HEK293T (cell line): ENCODE measurements around the gene ARF1.

Experiments
- CTCF ChIA-PET: fragments of 350-600 bp; formaldehyde crosslinking; extraction: SDS; loops from one replicate; lab custom pipeline; 2021; ENCODE audit warnings: antibody characterized with exemption, inconsistent platforms; lab: Yijun Ruan, JAX
- POLR2A ChIA-PET: fragments of 350-600 bp; formaldehyde crosslinking; extraction: SDS; loops from one replicate; lab custom pipeline; 2020; ENCODE audit warnings: antibody characterized with exemption, inconsistent platforms; lab: Yijun Ruan, JAX
- DNase-seq: peaks from one replicate; pipeline ENCODE4 v3.0.0; 2012; ENCODE audit warnings: mixed read lengths; ENCODE audit errors: extremely low spot score
- ARNT ChIP-seq: fragments of 450-650 bp; IDR thresholded peaks from 2 replicates; pipeline ENCODE4 v1.6.1; 2017; ENCODE audit warnings: mild to moderate bottlenecking
- BHLHE40 ChIP-seq: fragments of 450-650 bp; IDR thresholded peaks from 2 replicates; pipeline ENCODE4 v1.6.1; 2016; ENCODE audit warnings: mild to moderate bottlenecking, moderate library complexity, borderline replicate concordance
- CTBP1 ChIP-seq: fragments of 450-650 bp; IDR thresholded peaks from 2 replicates; pipeline ENCODE4 v1.6.1; 2016; ENCODE audit warnings: borderline replicate concordance
- ELF4 ChIP-seq: fragments of 450-650 bp; IDR thresholded peaks from 2 replicates; pipeline ENCODE4 v1.6.1; 2017; ENCODE audit warnings: antibody characterized with exemption
- FOXA1 ChIP-seq: fragments of 450-650 bp; IDR thresholded peaks from 2 replicates; pipeline ENCODE4 v1.6.1; 2016; ENCODE audit warnings: mild to moderate bottlenecking
- FOXK2 ChIP-seq: fragments of 450-650 bp; IDR thresholded peaks from 2 replicates; pipeline ENCODE4 v1.6.1; 2016; ENCODE audit warnings: mild to moderate bottlenecking
- FOXM1 ChIP-seq: fragments of 450-650 bp; IDR thresholded peaks from 2 replicates; pipeline ENCODE4 v1.6.1; 2017; ENCODE audit warnings: mild to moderate bottlenecking, borderline replicate concordance
- HDGF ChIP-seq: fragments of 450-650 bp; IDR thresholded peaks from 2 replicates; pipeline ENCODE4 v1.6.1; 2017; ENCODE audit warnings: antibody characterized with exemption, borderline replicate concordance
- L3MBTL2 ChIP-seq: fragments of 450-650 bp; conservative IDR thresholded peaks from 2 replicates; pipeline ENCODE4 v1.6.1; 2016; ENCODE audit warnings: mild to moderate bottlenecking
- LEF1 ChIP-seq: fragments of 450-650 bp; IDR thresholded peaks from 2 replicates; pipeline ENCODE4 v1.6.1; 2017; ENCODE audit warnings: mild to moderate bottlenecking, borderline replicate concordance
- NFRKB ChIP-seq: fragments of 450-650 bp; IDR thresholded peaks from 2 replicates; pipeline ENCODE4 v1.6.1; 2016; ENCODE audit warnings: mild to moderate bottlenecking, moderate library complexity
- PKNOX1 ChIP-seq: fragments of 450-650 bp; IDR thresholded peaks from 2 replicates; pipeline ENCODE4 v1.6.1; 2016
- SP1 ChIP-seq: fragments of 450-650 bp; IDR thresholded peaks from 2 replicates; pipeline ENCODE4 v1.6.1; 2017
- SUZ12 ChIP-seq: fragments of 450-650 bp; IDR thresholded peaks from 2 replicates; pipeline ENCODE4 v1.6.1; 2016; ENCODE audit warnings: mild to moderate bottlenecking
- TARDBP ChIP-seq: fragments of 450-650 bp; IDR thresholded peaks from 2 replicates; pipeline ENCODE4 v1.6.1; 2016
- ZNF384 ChIP-seq: fragments of 450-650 bp; IDR thresholded peaks from 2 replicates; pipeline ENCODE4 v1.6.1; 2016

Gene ARF1

GRCh38 chr1:228101614-228101993, 19.1 kb downstream of the ARF1 start:
- TF ChIP-seq ELF4 (no peak), BHLHE40 (no peak), L3MBTL2 (no peak), TARDBP (no peak), LEF1 (no peak), FOXK2 (no peak), ZNF384 (no peak), NFRKB (no peak), SP1 (no peak), FOXM1 (no peak), CTBP1 (no peak), PKNOX1 (no peak)
- ChIA-PET POLR2A (interaction anchor here (1.2 to 4.9 kb wide), 3 partner anchors 11 to 20 kb away, joined by 3 to 23 read pairs (median 4); partner anchors contain the start of gene ARF1), CTCF (no interaction called here)
- DNase-seq, result no peak

DNA sequence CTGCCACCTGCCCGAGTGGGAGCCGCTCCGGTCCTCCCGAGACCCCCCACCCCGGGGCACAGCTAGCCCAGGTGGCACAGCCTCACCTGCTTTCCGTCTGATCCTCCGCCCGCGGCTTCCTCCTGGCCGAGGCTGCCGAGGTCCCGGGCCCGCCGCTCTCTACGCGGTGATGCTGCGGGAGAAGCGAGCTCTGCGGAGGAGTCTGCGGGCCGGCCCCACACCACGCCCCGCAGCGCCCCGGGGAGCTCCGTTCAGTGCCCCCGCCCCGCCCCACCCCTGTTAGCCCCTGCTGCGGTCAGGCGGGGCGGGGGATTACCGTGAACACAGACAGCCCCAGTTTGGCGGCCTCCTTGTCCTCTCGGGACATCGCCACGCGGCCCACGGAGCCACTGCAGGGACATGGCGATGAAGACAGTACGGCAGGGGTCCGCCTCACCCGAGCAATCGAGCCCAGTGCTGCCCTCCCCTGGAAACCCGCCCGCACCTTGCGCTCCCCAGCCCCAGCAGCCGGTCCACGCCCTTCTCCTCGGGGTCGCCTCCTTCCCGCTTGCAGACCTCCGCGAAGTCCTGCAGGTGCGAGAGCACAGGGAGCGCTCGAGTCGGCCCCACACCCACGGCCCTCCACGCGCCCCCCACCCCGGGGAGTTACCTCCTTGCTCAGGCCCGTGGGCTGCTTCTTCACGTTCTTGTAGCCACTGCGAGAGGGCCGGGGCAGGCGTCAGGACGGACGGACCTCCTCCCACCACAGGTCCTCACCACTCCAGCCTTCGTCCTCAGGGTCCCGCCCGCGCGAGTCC, 19.7 kb downstream of the ARF1 start:
- ChIA-PET POLR2A (interaction anchor here (1.2 to 4.9 kb wide), 3 partner anchors 10 to 20 kb away, joined by 3 to 23 read pairs (median 4); partner anchors contain the start of gene ARF1), CTCF (no interaction called here)
- TF ChIP-seq ZNF384, result no peak
- peak; percentile 38 for TF ChIP-seq L3MBTL2
- TF ChIP-seq FOXM1, result no peak
- TF ChIP-seq TARDBP, result peak; percentile 7; the same call in 1 of the 2 replicates
- TF ChIP-seq CTBP1, result no peak
- no peak for TF ChIP-seq SUZ12
- no peak for TF ChIP-seq BHLHE40
- no peak for TF ChIP-seq PKNOX1
- TF ChIP-seq HDGF, result peak; percentile 49; the same call in 1 of the 2 replicates
- TF ChIP-seq ARNT, result no peak
- TF ChIP-seq LEF1, result no peak
- peak; percentile 77 for DNase-seq

- POLR2A ChIA-PET, result no interaction called here
- CTCF ChIA-PET, result no interaction called here
- TF ChIP-seq CTBP1 (no peak; the same call in 1 of the 2 replicates), HDGF (0 out of 2 replicates have a peak, but pooled peaks have one; percentile 28), PKNOX1 (no peak), L3MBTL2 (peak; percentile 98)
- peak; percentile 99 for DNase-seq
Observed at GRCh38 chr1:228102791-228103620, 20.5 kb downstream of the ARF1 start, which contains the start of gene C1orf35. Gene C1orf35 (minus strand): TSS chr1:228103325. CDS start chr1:228103227, 98 bp downstream.

DNA sequence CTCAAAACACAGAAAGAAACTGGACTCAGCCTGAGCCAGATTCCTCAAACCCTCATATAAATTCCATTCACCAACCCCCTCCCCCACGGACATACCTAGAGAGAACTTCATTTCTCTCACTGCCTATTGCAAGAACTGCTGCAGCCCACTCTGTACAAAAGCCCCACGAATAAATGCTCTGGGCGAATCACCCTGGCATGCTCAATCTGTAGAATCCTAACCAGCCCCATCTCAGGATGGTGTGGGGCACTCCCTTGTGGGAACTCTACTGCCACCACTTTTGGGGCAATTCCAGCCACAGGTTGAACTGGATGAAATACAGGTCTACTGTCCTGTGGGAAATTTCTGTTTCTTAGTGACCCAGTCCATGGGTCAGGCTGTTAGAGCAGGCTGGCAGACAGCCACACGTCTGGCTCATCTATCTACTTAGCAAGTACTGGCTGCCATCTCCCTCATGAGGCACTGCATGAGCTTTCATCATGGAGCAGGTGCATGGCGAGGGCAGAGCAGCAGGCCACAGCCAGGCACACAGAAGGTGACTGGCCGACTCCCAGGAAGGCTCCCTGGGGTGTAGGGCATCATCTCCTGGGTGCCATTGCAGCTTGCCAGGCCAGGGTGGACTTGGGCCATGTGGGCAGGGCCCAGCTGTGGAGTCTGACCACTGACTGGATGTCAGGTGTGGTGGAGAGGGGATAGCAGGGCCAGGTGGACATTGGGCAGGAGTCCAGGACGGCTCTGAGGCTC, 22.2 kb downstream of the ARF1 start:
- DNase-seq, result no peak
- TF ChIP-seq HDGF, result no peak
- TF ChIP-seq TARDBP, result no peak
- TF ChIP-seq ARNT, result no peak
- TF ChIP-seq FOXA1, result no peak
- no peak for TF ChIP-seq ELF4
- no peak for TF ChIP-seq FOXK2
- no peak for TF ChIP-seq LEF1
- no peak for TF ChIP-seq SP1
- no peak for TF ChIP-seq FOXM1
- no peak for TF ChIP-seq CTBP1
- TF ChIP-seq BHLHE40, result no peak
- TF ChIP-seq PKNOX1, result no peak
- no peak for TF ChIP-seq SUZ12
- no peak for TF ChIP-seq ZNF384
- no peak for TF ChIP-seq L3MBTL2
- TF ChIP-seq NFRKB, result no peak
- ChIA-PET POLR2A (interaction anchor here (0.8 to 1.1 kb wide), 2 partner anchors 20 to 27 kb away, joined by 3 to 4 read pairs; no protein-coding TSS in a partner anchor), CTCF (no interaction called here)
